ENCODE data around the gene ACOT13.

GRCh38 chr6:24668997-24669361 lies 2.1 kb downstream of the ACOT13 start:
- TF ChIP-seq CREB1 (IDR thresholded peaks at IDR 0.05; ENCODE audit: low read depth) (no peak), EP300 (IDR thresholded peaks at IDR 0.05; ENCODE audit: borderline replicate concordance) (no peak), TCF12 (IDR thresholded peaks at IDR 0.05; ENCODE audit: low read depth) (no peak), EGR1 (IDR thresholded peaks at IDR 0.05) (no peak), RAD21 (IDR thresholded peaks at IDR 0.05; ENCODE audit: low read depth) (no peak), REST (IDR thresholded peaks at IDR 0.05; ENCODE audit: low read depth) (no peak), YY1 (IDR thresholded peaks at IDR 0.05; ENCODE audit: low read depth) (no peak), CEBPB (IDR thresholded peaks at IDR 0.05) (no peak), TEAD4 (IDR thresholded peaks at IDR 0.05) (no peak)

Data from Ishikawa (cell line).